Heart right ventricle (tissue), 16 donors: Measurements from ENCODE around the gene MAP7D2. TPM values are rescaled to one million over a fixed set of nuclear protein-coding genes. Genes with fewer than 3 reads are reported as not detected.

Source experiments
- ATAC-seq, 8 donors: fragments of 200-7000 bp; cut with Tn5 transposase; one replicate each; pipeline ENCODE4 v1.9.1; 2020; ENCODE audit warnings: mild to moderate bottlenecking in 8 of 8, moderate library complexity in 8 of 8, moderate number of reproducible peaks in 1 of 8
- DNase-seq, 2 donors: peaks; one replicate each; pipeline ENCODE4 v3.0.0-alpha.2; 2020
- H3K27ac ChIP-seq, 10 donors: fragments of 200-600 bp; sonication (generic) in 2 of 10; one replicate each; pipeline versions ENCODE4 v1.5.0 to v1.8.0; 2020 to 2022; ENCODE audit warnings: mild to moderate bottlenecking in 3 of 10
- H3K27me3 ChIP-seq, 7 donors: fragments of 200-600 bp; one replicate each; pipeline ENCODE4 v1.8.0; 2021 to 2022; ENCODE audit warnings: mild to moderate bottlenecking in 2 of 7
- H3K36me3 ChIP-seq, 9 donors: fragments of 200-600 bp; sonication (generic) in 1 of 9; one replicate each; pipeline versions ENCODE4 v1.5.0 to v1.8.0; 2020 to 2022; ENCODE audit warnings: mild to moderate bottlenecking in 2 of 9
- H3K4me1 ChIP-seq, 9 donors: fragments of 200-600 bp; sonication (generic) in 1 of 9; one replicate each; pipeline versions ENCODE4 v1.5.0 to v1.8.0; 2020 to 2022; ENCODE audit warnings: mild to moderate bottlenecking in 4 of 9
- H3K4me3 ChIP-seq, 10 donors: fragments of 200-600 bp; sonication (generic) in 2 of 10; one replicate each; pipeline versions ENCODE4 v1.5.0 to v1.8.0; 2020 to 2022; ENCODE audit warnings: mild to moderate bottlenecking in 7 of 10, moderate library complexity in 2 of 10
- H3K9me3 ChIP-seq, 11 donors: fragments of 200-600 bp in 10 of 11; sonication (generic) in 2 of 11; one replicate each; pipeline versions ENCODE4 v1.5.0 to v1.8.0; 2013 to 2022; ENCODE audit warnings: mild to moderate bottlenecking in 2 of 11, control low read depth in 1 of 11, moderate library complexity in 1 of 11
- CTCF ChIP-seq, 9 donors: fragments of 200-600 bp; sonication (generic) in 2 of 9; IDR thresholded peaks; one replicate each; pipeline versions ENCODE4 v1.5.0 to v1.8.0; 2021 to 2022; ENCODE audit warnings: antibody characterized with exemption in 9 of 9, mild to moderate bottlenecking in 5 of 9, moderate library complexity in 1 of 9
- WGBS, 2 donors: extraction: QIAGEN DNeasy Blood & Tissue Kit; methylation state at CpG; one replicate each; pipeline ENCODE4 v1.1.7; 2013; ENCODE audit warnings: inconsistent platforms in 1 of 2; 5-methylcytosine and 5-hydroxymethylcytosine counted together
- intact Hi-C, 10 donors: fragments of 100-400 bp; cut with DNase I; formaldehyde crosslinking; loops; one replicate each; pipeline versions ENCODE4 v1.11.1 to v1.14.2; 2022
- polyA plus RNA-seq, 2 donors: library from polyadenylated mRNA; stranded (reverse); fragments of 200-250 nt; gene quantifications; one replicate each; pipeline ENCODE4 v1.2.3, GENCODE V29; 2013
- total RNA-seq, 10 donors: library from RNA; stranded (reverse); fragmentation: NEBNext Ultra II Directional in 3 of 10; extraction: Animal tissue kit (Norgen Biotek cat#: 25700) in 3 of 10; gene quantifications; one replicate each; pipeline versions ENCODE4 v1.2.1 to v1.2.4, GENCODE V29; 2021 to 2023
- donor health status: Arrhythmogenic right ventricular cardiomyopathy.
- donor health status: ischemic (EF 13 %, LVEDD 7.1; RV severe dilation, severe dysfunction).
- donor health status: healthy with polysubstance abuse.
- donor health status: DM: no; HTN: yes; CAD: no.
- donor health status: DM: no; HTN: no; CAD: no.
- donor health status: ischemic (EF 25% LVEDD 6.9; RV normal size, moderate dysfunction).
- donor health status: ischemic (EF 25% LVEDD 5.7; RV mildly dilated, moderate dysfunction).
- donor health status: healthy.
- donor health status: DM: yes; HTN: yes; CAD: no.
- donor health status: Ischemic cardiomyopathy.
- donor health status: ischemic (EF 35%, LVEDD 5.7; RV mildly dilated, moderate dysfunction).
- donor health status: nonischemic (EF 11% LVEDD 7.7; RV severe dilation, severe dysfunction).
- donor health status: DM: yes; HTN: yes; CAD: no.
- donor health status: PGD.
- donor health status: ischemic (EF 29% LVEDD 5.4; RV normal size, mild dysfunction).
- donor health status: nonischemic (EF 23%, LVEDD 6.1; RV moderate dilation, normal function).

MAP7D2 gene
- total and polyA plus RNA-seq, 12 donors, result 0.03 to 0.82 (median 0.38) TPM

DNA sequence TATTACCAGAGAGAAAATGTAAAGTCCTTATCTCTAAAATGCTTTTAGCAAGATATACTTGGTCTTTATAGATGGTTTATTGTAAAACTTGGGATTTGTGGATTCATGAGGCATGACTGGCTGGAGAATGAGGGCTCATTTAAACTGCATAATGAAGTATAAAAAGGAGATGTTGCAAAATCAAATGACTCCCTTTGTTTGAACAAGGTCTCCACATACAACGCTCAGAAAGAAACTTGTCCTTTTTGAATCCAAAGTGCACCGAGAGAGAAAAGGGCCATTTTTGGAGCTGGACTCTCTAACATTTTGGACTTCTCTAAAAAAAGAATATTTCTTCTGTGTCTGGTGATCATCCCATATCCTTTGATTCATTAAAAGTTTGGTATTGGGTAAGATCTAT is 32.6 kb upstream of the MAP7D2 start:
- WGBS, 2 donors, result 92 to 97% methylated on average over 2 of the region's 2 CpGs
- intact Hi-C loops, result loop anchor here in 1 of 10 donors (10.0 kb wide), 1 partner anchor 115 kb away; the partner anchor contains the start of gene RPS6KA3
- no peak overlapping the region for H3K4me3 ChIP-seq
- DNase-seq, result no peak
- TF ChIP-seq CTCF (IDR thresholded peaks at IDR 0.05), result no peak
- peaks cover 0 to 66% (median 0%) of the 10 kb centered on the region in 7 donors for H3K27me3 ChIP-seq
- ATAC-seq, result no peak
- H3K4me1 ChIP-seq, result no peaks in the 10 kb centered on the region
- no peaks in the 10 kb centered on the region for H3K9me3 ChIP-seq
- H3K27ac ChIP-seq, result no peak overlapping the region
- H3K36me3 ChIP-seq, result peaks cover 0 to 47% (median 0%) of the 10 kb centered on the region in 9 donors

DNA sequence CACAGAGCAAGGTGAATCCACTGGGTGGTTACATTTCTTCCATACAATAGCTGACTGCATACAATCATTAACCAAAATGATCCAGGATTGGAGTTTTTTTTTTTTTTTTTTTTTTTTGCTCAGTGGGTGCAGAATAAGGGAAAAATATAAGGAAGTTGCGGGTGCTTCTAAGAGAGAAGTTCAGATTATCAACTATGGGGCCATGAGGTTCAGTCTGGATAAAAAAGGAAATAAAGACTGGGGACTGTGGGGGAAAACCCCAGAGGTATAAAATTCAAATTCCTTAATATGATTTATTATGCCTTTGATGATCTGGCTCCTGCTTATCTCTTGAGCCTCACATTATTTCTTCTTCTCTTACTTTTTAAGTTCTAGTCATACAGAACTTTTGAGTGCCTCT is 30.9 kb upstream of the MAP7D2 start:
- peaks cover 0 to 52% (median 0%) of the 10 kb centered on the region in 7 donors for H3K27me3 ChIP-seq
- DNase-seq (no peak), ATAC-seq (no peak)
- peaks cover 0 to 2% (median 0%) of the 10 kb centered on the region in 9 donors for H3K4me1 ChIP-seq
- TF ChIP-seq CTCF (IDR thresholded peaks at IDR 0.05), result no peak
- no peak overlapping the region for H3K27ac ChIP-seq
- WGBS, 2 donors, result 83 to 100% methylated on average over 1 of the region's 1 CpG
- H3K9me3 ChIP-seq, result no peaks in the 10 kb centered on the region
- intact Hi-C loops, result loop anchor here in 1 of 10 donors (10.0 kb wide), 1 partner anchor 117 kb away; the partner anchor contains the start of gene RPS6KA3
- peaks cover 0 to 29% (median 0%) of the 10 kb centered on the region in 9 donors for H3K36me3 ChIP-seq
- no peak overlapping the region for H3K4me3 ChIP-seq

DNA sequence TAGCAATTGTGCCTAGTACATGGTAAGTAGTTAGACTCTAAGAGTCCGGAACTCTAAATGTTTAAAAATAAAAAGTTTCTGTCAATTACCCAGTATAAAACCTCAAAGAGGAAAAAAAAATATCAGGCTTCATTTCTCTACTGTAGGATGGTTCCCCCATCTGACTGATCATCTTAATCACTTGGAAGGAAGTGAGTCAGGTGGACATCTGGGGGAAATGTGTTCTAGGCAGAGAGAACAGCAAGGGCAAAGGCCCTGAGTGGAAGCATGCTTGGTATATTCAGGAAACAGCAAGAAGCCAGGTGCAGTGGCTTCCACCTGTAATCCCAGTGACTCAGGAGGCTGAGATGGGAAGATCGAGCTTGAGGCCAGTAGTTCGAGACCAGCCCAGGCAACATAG is 27.8 kb upstream of the MAP7D2 start:
- intact Hi-C loops, result loop anchor here in 1 of 10 donors (10.0 kb wide), 1 partner anchor 120 kb away; the partner anchor contains the start of gene RPS6KA3
- Histone ChIP-seq H3K36me3 (peaks cover 0 to 5% (median 0%) of the 10 kb centered on the region in 9 donors), H3K4me1 (peaks cover 0 to 22% (median 11%) of the 10 kb centered on the region in 9 donors), H3K27me3 (peaks cover 0 to 31% (median 0%) of the 10 kb centered on the region in 7 donors), H3K4me3 (no peak overlapping the region), H3K27ac (no peak overlapping the region), H3K9me3 (no peaks in the 10 kb centered on the region)
- no peak for TF ChIP-seq CTCF (IDR thresholded peaks at IDR 0.05)
- ATAC-seq (no peak), DNase-seq (no peak)
- 78 to 89% methylated on average over 3 of the region's 3 CpGs for WGBS, 2 donors

- 62 to 74% methylated on average over 2 of the region's 2 CpGs for WGBS, 2 donors
- H3K27ac ChIP-seq, result no peak overlapping the region
- intact Hi-C loops, result loop anchor here in 1 of 10 donors (10.0 kb wide), 1 partner anchor 121 kb away; the partner anchor contains the start of gene RPS6KA3
These were observed 26.9 kb upstream of the MAP7D2 start for GRCh38 chrX:20143561-20143960.

More at GRCh38 chrX:20143561-20143960, 26.9 kb upstream of the MAP7D2 start:
- TF ChIP-seq CTCF (IDR thresholded peaks at IDR 0.05), result no peak
- DNase-seq (no peak), ATAC-seq (no peak)
- Histone ChIP-seq H3K4me3 (no peak overlapping the region), H3K4me1 (peaks cover 0 to 31% (median 17%) of the 10 kb centered on the region in 9 donors), H3K36me3 (peaks cover 0 to 10% (median 0%) of the 10 kb centered on the region in 9 donors), H3K9me3 (no peaks in the 10 kb centered on the region), H3K27me3 (peaks cover 0 to 22% (median 0%) of the 10 kb centered on the region in 7 donors)
